ENCODE measurements around the gene NNMT.

The NNMT gene

GRCh38 chr11:114295676-114296604, at the start of gene NNMT:
Gene NNMT (plus strand): TSS chr11:114296399. CDS start chr11:114296557, 158 bp downstream.
- DNase-seq (ENCODE audit: extremely low read depth in 1 of 2, low read depth in 1 of 2) = no peak

- no peak for DNase-seq (ENCODE audit: extremely low read depth in 1 of 2, low read depth in 1 of 2)
These were observed 49.0 kb upstream of the NNMT start for GRCh38 chr11:114247070-114247789.

- no peak for DNase-seq (ENCODE audit: extremely low read depth in 1 of 2, low read depth in 1 of 2)
These were observed 46.0 kb upstream of the NNMT start for GRCh38 chr11:114250180-114250579.

GRCh38 chr11:114250993-114251814, 45.0 kb upstream of the NNMT start:
- DNase-seq (ENCODE audit: extremely low read depth in 1 of 2, low read depth in 1 of 2) = no peak

GRCh38 chr11:114251815-114252337, 44.3 kb upstream of the NNMT start:
- no peak for DNase-seq (ENCODE audit: extremely low read depth in 1 of 2, low read depth in 1 of 2)

- no peak for DNase-seq (ENCODE audit: extremely low read depth in 1 of 2, low read depth in 1 of 2)
These were observed 43.4 kb upstream of the NNMT start for GRCh38 chr11:114252767-114253166.

DNA sequence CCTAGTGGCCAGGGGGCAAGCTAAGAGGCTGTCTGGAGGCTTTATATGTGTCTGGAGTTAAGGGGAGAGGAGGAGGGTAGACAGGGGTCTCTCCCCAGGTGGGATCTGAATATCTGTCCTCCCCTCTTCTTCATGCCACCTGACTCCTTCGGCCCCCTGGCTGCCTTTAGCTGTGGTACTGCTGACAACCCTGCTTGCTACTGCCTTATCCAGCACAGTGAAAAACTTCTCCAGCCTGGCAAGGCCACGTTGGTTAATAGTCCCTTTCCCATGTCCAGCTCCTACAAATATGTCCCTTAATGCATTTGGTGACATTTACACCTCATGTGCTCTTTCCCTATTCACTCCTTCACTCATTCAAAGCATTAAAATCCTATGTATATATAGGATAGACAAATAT, 42.4 kb upstream of the NNMT start:
- DNase-seq (ENCODE audit: extremely low read depth in 1 of 2, low read depth in 1 of 2) = no peak

DNA sequence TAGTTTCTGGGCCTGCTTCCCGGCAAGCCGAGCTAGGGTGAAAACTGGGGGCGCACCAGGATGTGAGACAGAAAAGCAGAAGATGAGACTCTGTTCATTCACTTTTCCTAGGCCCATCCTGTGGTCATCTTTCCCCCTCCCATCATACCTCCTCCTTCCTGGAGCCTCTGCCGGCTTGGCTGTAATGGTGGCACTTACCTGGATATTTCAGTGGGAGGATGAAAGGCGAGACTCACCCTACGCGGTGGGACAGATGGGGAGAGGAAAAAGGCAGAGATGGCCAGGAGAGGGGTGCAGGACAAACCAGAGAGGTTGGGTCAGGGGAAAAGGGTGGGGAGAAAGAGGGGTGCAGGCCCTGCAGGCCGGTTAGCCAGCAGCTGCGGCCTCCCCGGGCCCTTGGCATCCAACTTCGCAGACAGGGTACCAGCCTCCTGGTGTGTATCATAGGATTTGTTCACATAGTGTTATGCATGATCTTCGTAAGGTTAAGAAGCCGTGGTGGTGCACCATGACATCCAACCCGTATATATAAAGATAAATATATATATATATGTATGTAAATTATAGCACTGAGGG, 41.5 kb upstream of the NNMT start:
- no peak for DNase-seq (ENCODE audit: extremely low read depth in 1 of 2, low read depth in 1 of 2)

GRCh38 chr11:114255289-114255688, 40.9 kb upstream of the NNMT start:
- DNase-seq (ENCODE audit: extremely low read depth in 1 of 2, low read depth in 1 of 2) = no peak

DNA sequence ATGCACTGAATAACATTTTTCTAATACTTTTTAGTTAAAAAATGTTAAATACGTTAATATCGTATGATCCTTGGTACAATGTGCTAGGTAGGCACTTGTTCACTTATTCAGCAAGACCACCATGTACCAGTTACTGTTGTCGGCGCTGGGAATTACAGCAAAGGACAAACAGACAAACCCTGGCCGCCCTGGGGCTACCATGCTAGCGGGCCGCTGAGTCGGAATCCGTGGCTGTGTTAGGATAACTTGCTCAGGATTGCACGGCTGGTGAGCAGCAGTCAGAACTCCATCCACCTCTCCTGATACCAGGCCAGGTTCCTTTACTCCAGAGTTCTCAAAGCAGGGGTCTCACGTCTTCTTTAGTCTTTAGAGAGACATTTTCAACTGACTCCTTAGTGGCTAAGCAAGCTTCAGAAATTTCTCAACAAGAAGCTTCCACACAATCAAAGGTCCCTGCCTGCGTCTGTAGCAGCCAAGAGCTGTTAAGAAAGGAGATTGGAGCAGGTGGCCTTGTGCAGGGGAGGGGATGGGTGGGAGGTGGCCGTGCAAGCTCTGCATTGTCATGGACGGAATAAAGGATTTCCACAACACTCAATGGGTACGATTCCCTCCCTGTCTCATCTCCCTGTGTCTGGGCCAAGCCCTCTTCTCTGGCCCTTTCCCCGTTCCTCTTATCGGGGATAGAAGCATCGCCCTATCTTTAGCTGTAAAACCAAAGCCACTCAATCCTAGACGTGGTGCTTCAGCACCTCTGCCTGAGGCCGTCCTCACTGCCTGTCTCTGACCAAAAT, 39.8 kb upstream of the NNMT start:
- DNase-seq (ENCODE audit: extremely low read depth in 1 of 2, low read depth in 1 of 2) = no peak

DNA sequence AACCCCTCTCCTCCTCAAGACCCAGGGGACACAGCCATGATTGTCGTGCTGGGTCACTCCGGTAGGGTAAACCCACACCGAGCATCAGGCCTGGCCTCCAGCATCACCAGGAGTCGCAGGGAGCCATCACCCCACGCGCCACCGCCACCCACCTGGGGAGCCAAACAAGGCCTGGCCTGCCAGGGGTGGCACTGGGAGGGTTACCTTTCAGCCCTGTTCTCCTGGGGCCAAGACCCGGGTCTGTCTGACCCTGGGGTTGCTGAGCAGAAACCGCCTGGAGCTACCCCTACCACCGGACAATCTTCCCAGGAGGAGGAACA, 39.3 kb upstream of the NNMT start:
- no peak for DNase-seq (ENCODE audit: extremely low read depth in 1 of 2, low read depth in 1 of 2)

- DNase-seq (ENCODE audit: extremely low read depth in 1 of 2, low read depth in 1 of 2) = no peak
These were observed 38.3 kb upstream of the NNMT start for GRCh38 chr11:114257621-114258558.

DNA sequence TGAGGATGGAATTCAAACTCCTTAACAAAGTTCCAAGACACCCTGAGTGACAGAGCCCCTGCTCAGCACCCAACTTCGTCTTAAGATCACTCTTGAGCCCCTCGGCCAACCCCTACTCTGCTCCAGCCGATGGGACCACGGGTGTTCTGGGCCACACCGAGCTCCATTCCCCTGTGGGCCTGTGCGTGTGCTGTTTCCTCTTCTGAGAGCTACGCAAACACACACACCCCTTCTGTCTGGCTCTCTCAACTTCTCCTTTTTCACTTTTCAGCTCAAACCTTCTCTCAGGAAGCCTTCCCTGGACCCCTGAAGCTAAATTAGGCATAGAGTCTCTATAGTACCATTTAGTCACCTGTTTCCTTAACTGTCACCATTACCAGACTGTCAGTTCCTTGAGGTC, 37.5 kb upstream of the NNMT start:
- no peak for DNase-seq (ENCODE audit: extremely low read depth in 1 of 2, low read depth in 1 of 2)

GRCh38 chr11:114259124-114259526, 37.1 kb upstream of the NNMT start:
- DNase-seq (ENCODE audit: extremely low read depth in 1 of 2, low read depth in 1 of 2) = no peak

GRCh38 chr11:114259551-114259983, 36.6 kb upstream of the NNMT start:
- DNase-seq (ENCODE audit: extremely low read depth in 1 of 2, low read depth in 1 of 2) = no peak

DNA sequence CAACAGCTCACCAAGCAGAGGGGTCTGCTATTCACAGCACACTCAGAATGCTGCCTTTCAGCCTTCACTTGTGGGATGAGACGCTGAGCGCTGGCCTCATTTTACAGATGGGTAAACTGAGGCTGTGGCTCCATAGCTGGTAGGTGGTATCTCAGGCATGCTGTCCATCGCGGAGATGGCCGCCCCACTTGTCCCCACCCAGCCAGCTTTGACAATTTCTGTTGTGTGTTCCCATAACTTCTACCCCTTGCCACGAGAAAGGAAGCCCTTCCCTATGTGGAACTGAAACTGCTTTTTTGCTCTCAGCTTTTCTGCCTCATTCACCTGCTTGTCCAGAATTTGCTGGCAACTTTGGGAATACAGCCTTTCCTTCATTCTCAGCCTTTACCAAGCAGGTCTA, 36.1 kb upstream of the NNMT start:
- DNase-seq (ENCODE audit: extremely low read depth in 1 of 2, low read depth in 1 of 2) = no peak

DNA sequence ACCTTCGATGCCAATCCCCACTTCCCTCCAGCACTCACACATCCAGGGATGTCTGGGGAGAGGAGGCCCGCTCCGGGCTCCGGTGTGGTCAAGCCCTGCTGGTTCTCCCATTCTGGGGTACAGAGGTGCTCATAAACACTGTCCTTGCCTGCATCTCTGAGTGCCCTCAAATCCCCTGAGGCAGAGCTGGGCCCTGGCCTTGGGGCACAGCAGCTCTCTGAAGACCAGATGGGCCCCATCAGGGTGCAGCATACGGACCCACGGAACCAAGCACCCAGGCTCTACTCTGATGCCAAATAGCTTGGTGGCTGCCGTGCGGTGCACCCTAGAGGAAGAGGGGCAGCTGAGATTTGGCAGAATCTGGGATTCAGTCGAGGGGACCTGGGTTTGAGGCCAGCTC, 35.7 kb upstream of the NNMT start:
- DNase-seq (ENCODE audit: extremely low read depth in 1 of 2, low read depth in 1 of 2) = no peak

DNA sequence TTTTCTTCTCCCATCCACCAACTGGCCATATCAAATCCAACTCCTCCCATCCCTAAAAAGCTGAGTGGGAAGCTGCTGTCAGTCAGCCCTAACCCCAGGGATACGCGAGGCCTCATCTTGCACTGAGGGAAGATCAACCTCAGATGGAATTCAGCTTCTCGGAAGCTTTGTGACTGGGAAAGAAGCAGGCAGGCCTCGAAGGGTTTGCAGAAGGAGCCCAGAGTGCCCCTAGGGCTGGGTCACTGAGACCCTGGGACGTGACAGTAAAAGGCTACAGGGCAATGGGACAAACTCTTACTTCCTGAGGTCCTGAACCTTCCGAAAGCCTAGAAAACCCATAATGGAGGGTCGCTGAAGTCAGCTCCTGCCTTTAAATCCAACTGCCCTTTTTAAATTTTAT, 34.4 kb upstream of the NNMT start:
- DNase-seq (ENCODE audit: extremely low read depth in 1 of 2, low read depth in 1 of 2) = no peak

Data from activated CD8-positive, alpha-beta memory T cell treated with anti-CD3 and anti-CD28 coated beads for 1 hour (primary cell).